ENCODE measurements around the gene ZNF683. TPM values are rescaled to one million over a fixed set of nuclear protein-coding genes. Genes with fewer than 3 reads are reported as not detected.

ZNF683 gene
- total RNA-seq, 1 donor from 2014 or later: not detected

GRCh38 chr1:26359981-26360806 is 12.4 kb downstream of the ZNF683 start:
- no peaks in the 10 kb centered on the region for H3K36me3 ChIP-seq (ENCODE audit: control insufficient read depth, insufficient read depth, low read length)
- TF ChIP-seq, protein P1, sequence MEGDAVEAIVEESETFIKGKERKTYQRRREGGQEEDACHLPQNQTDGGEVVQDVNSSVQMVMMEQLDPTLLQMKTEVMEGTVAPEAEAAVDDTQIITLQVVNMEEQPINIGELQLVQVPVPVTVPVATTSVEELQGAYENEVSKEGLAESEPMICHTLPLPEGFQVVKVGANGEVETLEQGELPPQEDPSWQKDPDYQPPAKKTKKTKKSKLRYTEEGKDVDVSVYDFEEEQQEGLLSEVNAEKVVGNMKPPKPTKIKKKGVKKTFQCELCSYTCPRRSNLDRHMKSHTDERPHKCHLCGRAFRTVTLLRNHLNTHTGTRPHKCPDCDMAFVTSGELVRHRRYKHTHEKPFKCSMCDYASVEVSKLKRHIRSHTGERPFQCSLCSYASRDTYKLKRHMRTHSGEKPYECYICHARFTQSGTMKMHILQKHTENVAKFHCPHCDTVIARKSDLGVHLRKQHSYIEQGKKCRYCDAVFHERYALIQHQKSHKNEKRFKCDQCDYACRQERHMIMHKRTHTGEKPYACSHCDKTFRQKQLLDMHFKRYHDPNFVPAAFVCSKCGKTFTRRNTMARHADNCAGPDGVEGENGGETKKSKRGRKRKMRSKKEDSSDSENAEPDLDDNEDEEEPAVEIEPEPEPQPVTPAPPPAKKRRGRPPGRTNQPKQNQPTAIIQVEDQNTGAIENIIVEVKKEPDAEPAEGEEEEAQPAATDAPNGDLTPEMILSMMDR (IDR thresholded peaks at IDR 0.05; ENCODE audit: insufficient read depth, low read length, severe bottlenecking): no peak
- FAIRE-seq: no peak
- peaks cover 5% of the 10 kb centered on the region for H3K27me3 ChIP-seq (ENCODE audit: control insufficient read depth, insufficient read depth, low read length)
- DNase-seq (ENCODE audit: low read depth): no peak
- H3K4me3 ChIP-seq (ENCODE audit: low read depth, low read length): peak overlapping the region; percentile 19

DNA sequence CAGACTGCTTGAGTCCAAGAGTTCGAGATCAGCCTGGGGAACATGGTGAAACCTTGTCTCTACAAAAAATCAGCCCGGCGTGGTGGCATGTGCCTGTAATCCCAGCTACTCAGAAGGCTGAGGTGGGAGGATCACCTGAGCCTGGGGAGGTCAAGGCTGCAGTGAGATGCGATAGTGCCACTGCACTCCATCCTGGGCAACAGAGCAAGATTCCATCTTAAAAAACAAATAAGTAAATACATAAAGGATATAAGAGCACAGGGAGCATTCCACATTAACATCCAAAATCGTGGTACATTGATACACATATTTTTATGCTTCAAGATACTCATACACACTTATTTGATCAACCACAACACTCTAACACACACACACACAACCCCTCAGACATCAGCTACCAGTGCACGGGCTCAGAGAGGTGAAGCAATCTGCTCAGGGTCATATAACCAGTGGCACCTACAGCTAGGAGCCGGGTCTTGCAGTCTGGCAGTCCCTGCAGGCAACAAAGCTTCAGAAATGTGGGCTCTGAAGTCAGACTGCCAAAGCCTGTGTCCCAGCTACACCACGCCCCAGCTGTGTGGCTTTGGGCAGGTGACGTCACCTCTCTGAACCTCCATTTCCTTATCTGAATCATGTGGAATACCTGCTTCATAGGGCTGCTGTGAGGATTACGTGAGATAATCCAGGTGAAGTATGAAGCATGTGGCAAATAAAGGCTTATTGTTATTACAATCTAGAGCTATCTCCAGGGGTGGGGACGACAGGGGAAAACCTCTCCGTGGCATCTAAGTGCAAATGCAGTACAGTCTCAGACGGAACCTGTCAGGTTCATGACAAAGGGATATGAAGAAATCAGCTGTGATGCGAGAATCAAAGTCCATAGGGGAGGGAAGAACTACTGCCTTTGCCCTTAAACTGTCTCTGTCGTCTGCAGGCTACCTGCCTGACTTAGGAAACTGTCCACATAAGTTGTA is 13.9 kb downstream of the ZNF683 start:
- TF ChIP-seq, protein P1 (IDR thresholded peaks at IDR 0.05; ENCODE audit: insufficient read depth, low read length, severe bottlenecking): no peak
- Histone ChIP-seq H3K4me3 (ENCODE audit: low read depth, low read length) (no peak overlapping the region), H3K27me3 (ENCODE audit: control insufficient read depth, insufficient read depth, low read length) (peaks cover 2% of the 10 kb centered on the region), H3K36me3 (ENCODE audit: control insufficient read depth, insufficient read depth, low read length) (no peaks in the 10 kb centered on the region)
- peak; percentile 97 for FAIRE-seq
- peak; percentile 96 for DNase-seq (ENCODE audit: low read depth)

DNA sequence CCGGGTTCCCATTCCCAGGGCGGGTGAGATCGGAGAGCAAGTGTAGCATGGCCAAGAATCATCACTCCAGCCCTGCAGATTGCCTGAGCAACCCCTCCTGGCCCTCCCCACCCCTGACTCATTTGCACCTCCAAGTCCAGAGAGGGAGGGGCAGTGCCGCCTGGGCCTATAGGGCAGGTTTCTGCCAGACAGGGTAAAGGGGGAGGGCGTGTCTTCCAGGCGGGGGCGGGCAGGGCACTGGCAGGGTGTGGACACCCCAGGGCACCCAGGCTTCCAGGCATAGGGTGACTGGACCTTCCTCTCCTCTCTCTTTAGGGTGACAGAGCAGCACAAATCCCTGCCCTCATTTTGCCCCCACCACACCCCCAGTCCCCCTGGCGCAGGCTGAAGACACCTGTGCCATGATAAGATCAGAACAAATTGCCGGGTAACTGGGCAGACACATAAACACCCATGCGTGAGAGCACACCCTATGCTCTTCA is 15.4 kb downstream of the ZNF683 start:
- TF ChIP-seq, protein P1 (IDR thresholded peaks at IDR 0.05; ENCODE audit: insufficient read depth, low read length, severe bottlenecking): no peak
- no peak overlapping the region for H3K4me3 ChIP-seq (ENCODE audit: low read depth, low read length)
- H3K27me3 ChIP-seq (ENCODE audit: control insufficient read depth, insufficient read depth, low read length): peaks cover 2% of the 10 kb centered on the region
- FAIRE-seq (no peak), DNase-seq (ENCODE audit: low read depth) (peak; percentile 88)
- no peaks in the 10 kb centered on the region for H3K36me3 ChIP-seq (ENCODE audit: control insufficient read depth, insufficient read depth, low read length)

- TF ChIP-seq, protein P1 (IDR thresholded peaks at IDR 0.05; ENCODE audit: insufficient read depth, low read length, severe bottlenecking): no peak
- no peaks in the 10 kb centered on the region for H3K36me3 ChIP-seq (ENCODE audit: control insufficient read depth, insufficient read depth, low read length)
- FAIRE-seq: no peak
- H3K4me3 ChIP-seq (ENCODE audit: low read depth, low read length): no peak overlapping the region
- DNase-seq (ENCODE audit: low read depth): no peak
- H3K27me3 ChIP-seq (ENCODE audit: control insufficient read depth, insufficient read depth, low read length): peaks cover 2% of the 10 kb centered on the region
Observed at GRCh38 chr1:26356106-26356505, 16.4 kb downstream of the ZNF683 start.

DNA sequence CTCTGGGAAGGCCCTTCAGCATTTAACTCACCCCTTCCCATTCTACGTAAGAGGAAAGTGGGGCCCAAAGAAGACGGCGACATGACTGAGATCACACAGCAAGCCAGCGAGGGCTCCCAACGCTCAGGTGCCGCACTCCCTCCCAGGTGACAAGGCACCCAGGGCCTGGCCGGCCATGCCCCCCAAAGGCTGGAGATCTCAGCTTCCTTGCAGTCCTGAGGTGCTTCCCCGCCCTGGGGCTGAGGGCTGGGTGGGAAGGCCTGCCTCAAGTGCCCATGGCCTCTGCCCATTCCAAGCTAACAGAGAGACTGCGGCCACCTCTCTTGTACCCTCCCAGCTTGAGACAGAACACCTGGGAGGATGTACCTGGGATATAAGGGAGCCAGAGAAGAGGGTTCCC is 17.6 kb downstream of the ZNF683 start:
- no peaks in the 10 kb centered on the region for H3K27me3 ChIP-seq (ENCODE audit: control insufficient read depth, insufficient read depth, low read length)
- FAIRE-seq (no peak), DNase-seq (ENCODE audit: low read depth) (no peak)
- TF ChIP-seq, protein P1 (IDR thresholded peaks at IDR 0.05; ENCODE audit: insufficient read depth, low read length, severe bottlenecking): no peak
- H3K4me3 ChIP-seq (ENCODE audit: low read depth, low read length): no peak overlapping the region
- no peaks in the 10 kb centered on the region for H3K36me3 ChIP-seq (ENCODE audit: control insufficient read depth, insufficient read depth, low read length)

Data from bronchial epithelial cell (primary cell).